GM18873 (cell line): ENCODE measurements around the gene IL12B.

Experiments
- ATAC-seq: cut with Tn5 transposase; IDR thresholded peaks from one replicate; pipeline ENCODE4 v1.9.1; 2021; ENCODE audit warnings: mild to moderate bottlenecking, moderate library complexity, moderate number of reproducible peaks; ENCODE audit not compliant: unreplicated experiment, low FRiP score

IL12B gene

GRCh38 chr5:159336586-159336985, 6.3 kb upstream of the IL12B start:
- ATAC-seq, result no peak

GRCh38 chr5:159333545-159333925, 3.2 kb upstream of the IL12B start:
- no peak for ATAC-seq

GRCh38 chr5:159332800-159333544, 2.7 kb upstream of the IL12B start:
- ATAC-seq, result no peak

- no peak for ATAC-seq
These were observed 1.0 kb upstream of the IL12B start for GRCh38 chr5:159331093-159331973.

- ATAC-seq, result no peak
These were observed 5.3 kb downstream of the IL12B start for GRCh38 chr5:159324986-159325385.

GRCh38 chr5:159324102-159324755, 6.1 kb downstream of the IL12B start:
- ATAC-seq, result no peak

- ATAC-seq, result no peak
These were observed 8.1 kb downstream of the IL12B start for GRCh38 chr5:159322180-159322579.

GRCh38 chr5:159319832-159320231, 10.5 kb downstream of the IL12B start:
- ATAC-seq, result no peak

- ATAC-seq, result no peak
These were observed 10.9 kb downstream of the IL12B start for GRCh38 chr5:159319363-159319762.

GRCh38 chr5:159318448-159318847, 11.8 kb downstream of the IL12B start:
- ATAC-seq, result no peak

- no peak for ATAC-seq
These were observed 12.4 kb downstream of the IL12B start for GRCh38 chr5:159317849-159318248.

GRCh38 chr5:159316519-159317383, 13.5 kb downstream of the IL12B start:
- ATAC-seq, result no peak

- no peak for ATAC-seq
These were observed 17.1 kb downstream of the IL12B start for GRCh38 chr5:159313197-159313596.

GRCh38 chr5:159311063-159311462, 19.2 kb downstream of the IL12B start:
- no peak for ATAC-seq

- no peak for ATAC-seq
These were observed 19.8 kb downstream of the IL12B start for GRCh38 chr5:159310511-159310910.

- ATAC-seq, result no peak
These were observed 20.4 kb downstream of the IL12B start for GRCh38 chr5:159309689-159310433.

- ATAC-seq, result no peak
These were observed 25.2 kb downstream of the IL12B start for GRCh38 chr5:159304961-159305595.

GRCh38 chr5:159303286-159303685, 27.0 kb downstream of the IL12B start:
- ATAC-seq, result no peak
